Stomach (tissue), 9 donors: Measurements from ENCODE around the gene MEOX2. TPM values are rescaled to one million over a fixed set of nuclear protein-coding genes. Genes with fewer than 3 reads are reported as not detected.

Experiments used
- DNase-seq, 2 donors: peaks; one replicate each; pipeline versions ENCODE4 v3.0.0 to v3.0.0-alpha.2; 2013 to 2019
- H3K27ac ChIP-seq, 5 donors: fragments of 200-600 bp in 4 of 5; sonication (generic) in 4 of 5; one replicate each; pipeline ENCODE4 v1.5.1; 2013 to 2019; ENCODE audit warnings: mild to moderate bottlenecking in 1 of 5, moderate library complexity in 1 of 5
- H3K27me3 ChIP-seq, 3 donors: fragments of 200-600 bp; sonication (generic); one replicate each; pipeline ENCODE4 v1.5.1; 2017 to 2019; ENCODE audit warnings: mixed run types in 1 of 3
- H3K36me3 ChIP-seq, 4 donors: fragments of 200-600 bp; sonication (generic); 1 replicate in 3 of 4; 2 replicates in 1 of 4; pipeline ENCODE4 v1.5.1; 2016 to 2019
- H3K4me1 ChIP-seq, 4 donors: fragments of 200-600 bp; sonication (generic); one replicate each; pipeline ENCODE4 v1.5.1; 2016 to 2019
- H3K4me3 ChIP-seq, 4 donors: fragments of 200-600 bp; sonication (generic) in 3 of 4; one replicate each; pipeline ENCODE4 v1.5.1; 2016 to 2019; ENCODE audit warnings: mild to moderate bottlenecking in 1 of 4
- H3K9me3 ChIP-seq, 4 donors: fragments of 200-600 bp; sonication (generic); one replicate each; pipeline ENCODE4 v1.5.1; 2016 to 2019
- CTCF ChIP-seq, 7 experiments: fragments of 450-650 bp in 4 of 7; fragments of 200-600 bp in 3 of 7; sonication (generic) in 3 of 7; IDR thresholded peaks; one replicate each; pipeline ENCODE4 v1.5.1; 2016 to 2019; ENCODE audit warnings: antibody characterized with exemption in 7 of 7, control low read depth in 2 of 7, mild to moderate bottlenecking in 1 of 7
- EP300 ChIP-seq: sonication (generic); formaldehyde crosslinking; IDR thresholded peaks from one replicate; pipeline ENCODE4 v1.6.1; 2017; ENCODE audit warnings: antibody characterized with exemption
- POLR2A ChIP-seq, 4 donors: fragments of 450-650 bp; IDR thresholded peaks; one replicate each; pipeline ENCODE4 v1.6.1; 2016; ENCODE audit warnings: antibody characterized with exemption in 4 of 4, control low read depth in 2 of 4, mild to moderate bottlenecking in 1 of 4, moderate library complexity in 1 of 4
- POLR2AphosphoS5 ChIP-seq, 3 donors: sonication (generic); formaldehyde crosslinking; IDR thresholded peaks; one replicate each; pipeline ENCODE4 v1.6.1; 2016; ENCODE audit warnings: antibody characterized with exemption in 3 of 3
- WGBS, 5 donors: extraction: QIAGEN DNeasy Blood & Tissue Kit in 3 of 5; methylation state at CpG; one replicate each; pipeline versions ENCODE4 v1.1.5 to v1.1.7; 2013 to 2018; 5-methylcytosine and 5-hydroxymethylcytosine counted together
- intact Hi-C: fragments of 100-400 bp; cut with DNase I; formaldehyde crosslinking; loops from one replicate; pipeline ENCODE4 v1.15.1; 2023; ENCODE audit warnings: low total_unique reads
- polyA plus RNA-seq, 3 donors: library from polyadenylated mRNA; stranded (reverse); fragments of 200-250 nt; gene quantifications; one replicate each; pipeline ENCODE4 v1.2.3, GENCODE V29; 2013
- total RNA-seq, 5 donors: library from RNA; depleted of rRNA; stranded (reverse); fragments of >200 nt; gene quantifications; one replicate each; pipeline versions ENCODE4 v1.1.0 to v1.2.3, GENCODE V29; 2014 to 2016
- donor health status: healthy with polysubstance abuse.
- donor health status: Bipolar disorder and iron deficiency.
- donor health status: healthy.

Gene MEOX2
- total and polyA plus RNA-seq, 8 donors = 0.12 to 13.8 (median 0.57) TPM; not detected in 4

- Histone ChIP-seq H3K27ac (no peak overlapping the region), H3K36me3 (no peaks in the 10 kb centered on the region), H3K9me3 (peaks cover 0 to 6% (median 4%) of the 10 kb centered on the region in 4 donors), H3K27me3 (no peaks in the 10 kb centered on the region), H3K4me1 (no peaks in the 10 kb centered on the region), H3K4me3 (no peak overlapping the region)
- no peak for DNase-seq
- intact Hi-C loops = no loop called here
- TF ChIP-seq POLR2A (IDR thresholded peaks at IDR 0.05) = no peak
- no peak for TF ChIP-seq CTCF (IDR thresholded peaks at IDR 0.05)
- TF ChIP-seq POLR2AphosphoS5 (IDR thresholded peaks at IDR 0.05) = no peak
- TF ChIP-seq EP300 = no peak
- 46 to 62% (median 56%) methylated on average over 5 of the region's 5 CpGs for WGBS, 5 donors
Measured at GRCh38 chr7:15594461-15594860, 92.0 kb downstream of the MEOX2 start.

GRCh38 chr7:15593382-15593781 lies 93.1 kb downstream of the MEOX2 start:
- TF ChIP-seq EP300 (no peak), CTCF (IDR thresholded peaks at IDR 0.05) (no peak), POLR2A (IDR thresholded peaks at IDR 0.05) (no peak)
- no peaks in the 10 kb centered on the region for H3K27me3 ChIP-seq
- no peak overlapping the region for H3K27ac ChIP-seq
- H3K4me3 ChIP-seq = no peak overlapping the region
- no peaks in the 10 kb centered on the region for H3K36me3 ChIP-seq
- H3K9me3 ChIP-seq = no peaks in the 10 kb centered on the region
- WGBS, 5 donors = 76 to 85% (median 79%) methylated on average over 3 of the region's 3 CpGs
- H3K4me1 ChIP-seq = no peaks in the 10 kb centered on the region
- no peak for DNase-seq
- intact Hi-C loops = no loop called here

GRCh38 chr7:15586266-15586665 lies 100.2 kb downstream of the MEOX2 start:
- no peak overlapping the region for H3K4me3 ChIP-seq
- TF ChIP-seq POLR2AphosphoS5 (IDR thresholded peaks at IDR 0.05) (no peak), EP300 (no peak), POLR2A (IDR thresholded peaks at IDR 0.05) (no peak), CTCF (IDR thresholded peaks at IDR 0.05) (no peak)
- intact Hi-C loops = no loop called here
- H3K36me3 ChIP-seq = no peaks in the 10 kb centered on the region
- WGBS, 5 donors = 68 to 91% (median 84%) methylated on average over 4 of the region's 4 CpGs
- peaks cover 0 to 2% (median 0%) of the 10 kb centered on the region in 4 donors for H3K4me1 ChIP-seq
- H3K27me3 ChIP-seq = no peaks in the 10 kb centered on the region
- H3K9me3 ChIP-seq = peaks cover 4 to 11% (median 6%) of the 10 kb centered on the region in 4 donors
- peak in 1 of 2 donors; percentile 41 for DNase-seq
- no peak overlapping the region for H3K27ac ChIP-seq

GRCh38 chr7:15584575-15584974 lies 101.9 kb downstream of the MEOX2 start:
- H3K4me1 ChIP-seq = peaks cover 0 to 6% (median 0%) of the 10 kb centered on the region in 4 donors
- H3K36me3 ChIP-seq = no peaks in the 10 kb centered on the region
- H3K9me3 ChIP-seq = peaks cover 4 to 11% (median 6%) of the 10 kb centered on the region in 4 donors
- TF ChIP-seq POLR2AphosphoS5 (IDR thresholded peaks at IDR 0.05) (no peak), CTCF (IDR thresholded peaks at IDR 0.05) (no peak), POLR2A (IDR thresholded peaks at IDR 0.05) (no peak), EP300 (no peak)
- H3K4me3 ChIP-seq = no peak overlapping the region
- no peak overlapping the region for H3K27ac ChIP-seq
- no peaks in the 10 kb centered on the region for H3K27me3 ChIP-seq
- intact Hi-C loops = no loop called here
- 73 to 89% (median 89%) methylated on average over 3 of the region's 3 CpGs for WGBS, 5 donors
- DNase-seq = no peak
